Left cardiac atrium (tissue), 4 donors: Measurements from ENCODE around the gene TH. TPM values are rescaled to one million over a fixed set of nuclear protein-coding genes. Genes with fewer than 3 reads are reported as not detected.

Source experiments
- ATAC-seq, 2 donors: fragments of 200-7000 bp; cut with Tn5 transposase; one replicate each; pipeline ENCODE4 v1.9.1; 2020; ENCODE audit warnings: mild to moderate bottlenecking in 2 of 2, moderate library complexity in 2 of 2
- DNase-seq: peaks from one replicate; pipeline ENCODE4 v3.0.0-alpha.2; 2020
- intact Hi-C, 2 donors: fragments of 100-400 bp; cut with DNase I; formaldehyde crosslinking; loops; one replicate each; pipeline versions ENCODE4 v1.14.1 to v1.15.1; 2022 to 2023
- long read RNA-seq: library from polyadenylated mRNA; unstranded; transcript quantifications from one replicate; pipeline ENCODE4 v2.0.0, GENCODE V29; 2021
- total RNA-seq, 2 donors: library from RNA; stranded (reverse); fragmentation: NEBNext Ultra II Directional; extraction: Animal tissue kit (Norgen Biotek cat#: 25700); gene quantifications; one replicate each; pipeline ENCODE4 v1.2.1, GENCODE V29; 2021
- donor health status: DM: no; HTN: yes; CAD: no.
- donor health status: DM: no; HTN: yes; CAD: no; lungs with severe emphysema.
- donor health status: DM: yes; HTN: yes; CAD: no.
- donor health status: Dilated cardiomyopathy.

The TH gene
- total RNA-seq, result not detected
- long read RNA-seq, result 0 reads

DNA sequence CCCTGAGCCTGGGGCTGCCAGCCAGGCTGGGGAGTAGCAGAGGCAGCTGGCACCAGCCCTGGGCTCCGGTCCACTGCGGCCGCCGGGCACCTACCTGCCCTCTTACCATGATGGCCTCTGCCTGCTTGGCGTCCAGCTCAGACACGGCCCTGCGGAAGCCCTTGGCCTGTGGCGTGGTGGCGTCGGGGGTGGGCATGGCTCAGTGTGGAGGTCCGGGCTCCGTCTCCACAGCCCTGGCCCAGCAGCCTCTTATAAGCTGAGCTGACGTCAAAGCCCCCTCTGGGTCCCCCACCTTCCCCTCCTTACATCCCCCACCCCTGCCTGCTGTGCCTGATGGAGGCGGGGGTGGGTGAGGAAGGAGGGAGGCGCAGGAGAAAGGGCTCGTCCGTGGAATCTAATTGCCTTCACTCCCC lies at the start of gene TH:
Gene TH (minus strand): TSS at position 225 of the 413 bp plus-strand sequence. CDS start 29 bp downstream, at position 196.
- intact Hi-C loops, result no loop called here
- DNase-seq, result no peak
- ATAC-seq, result no peak

DNA sequence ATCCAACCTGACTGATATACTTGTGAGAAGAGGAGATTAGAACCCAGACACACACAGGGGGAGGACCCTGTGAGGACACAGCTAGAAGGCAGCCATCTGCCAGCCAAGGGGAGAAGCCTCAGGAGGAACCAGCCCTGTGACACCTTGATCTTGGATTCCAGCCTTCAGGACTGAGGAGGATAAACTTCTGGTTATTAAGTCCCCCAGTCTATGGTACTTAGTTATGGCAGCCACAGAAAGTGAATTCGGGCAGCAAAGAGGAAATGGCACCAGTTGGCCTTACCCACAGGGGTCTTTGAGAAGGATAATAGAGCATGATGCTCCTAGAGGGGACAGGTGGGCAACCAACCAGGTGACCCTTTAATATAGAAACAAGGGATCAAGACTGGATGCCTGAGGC lies 49.4 kb upstream of the TH start:
- intact Hi-C loops, result no loop called here
- ATAC-seq (no peak), DNase-seq (no peak)

DNA sequence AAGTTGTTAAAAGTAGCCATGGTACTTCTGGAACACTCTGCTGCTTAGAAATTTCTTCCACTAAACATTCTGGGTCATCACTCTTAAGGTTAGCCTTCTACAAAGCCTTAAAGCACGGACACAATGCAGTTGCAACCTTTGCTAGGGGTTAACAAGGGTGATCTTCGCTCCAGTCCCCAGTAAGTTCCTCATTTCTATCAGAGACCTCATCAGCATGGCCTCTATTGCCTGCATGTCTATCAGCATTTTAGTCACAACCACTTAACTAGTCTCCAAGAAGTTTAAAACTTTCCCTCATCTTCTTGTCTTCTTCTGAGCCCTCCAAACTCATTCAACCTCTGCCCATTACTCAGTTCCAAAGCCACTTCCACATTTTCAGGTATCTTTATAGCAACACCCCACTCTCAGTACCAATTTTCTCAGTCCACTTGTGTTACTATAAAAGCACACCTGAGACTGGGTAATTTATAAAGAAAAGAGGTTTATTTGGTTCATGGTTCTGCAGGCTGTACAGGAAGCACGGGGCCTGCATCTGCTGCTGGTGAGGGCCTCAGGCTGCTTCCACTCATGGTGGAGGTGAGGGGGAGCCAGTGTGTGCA lies 48.7 kb upstream of the TH start:
- intact Hi-C loops, result no loop called here

DNA sequence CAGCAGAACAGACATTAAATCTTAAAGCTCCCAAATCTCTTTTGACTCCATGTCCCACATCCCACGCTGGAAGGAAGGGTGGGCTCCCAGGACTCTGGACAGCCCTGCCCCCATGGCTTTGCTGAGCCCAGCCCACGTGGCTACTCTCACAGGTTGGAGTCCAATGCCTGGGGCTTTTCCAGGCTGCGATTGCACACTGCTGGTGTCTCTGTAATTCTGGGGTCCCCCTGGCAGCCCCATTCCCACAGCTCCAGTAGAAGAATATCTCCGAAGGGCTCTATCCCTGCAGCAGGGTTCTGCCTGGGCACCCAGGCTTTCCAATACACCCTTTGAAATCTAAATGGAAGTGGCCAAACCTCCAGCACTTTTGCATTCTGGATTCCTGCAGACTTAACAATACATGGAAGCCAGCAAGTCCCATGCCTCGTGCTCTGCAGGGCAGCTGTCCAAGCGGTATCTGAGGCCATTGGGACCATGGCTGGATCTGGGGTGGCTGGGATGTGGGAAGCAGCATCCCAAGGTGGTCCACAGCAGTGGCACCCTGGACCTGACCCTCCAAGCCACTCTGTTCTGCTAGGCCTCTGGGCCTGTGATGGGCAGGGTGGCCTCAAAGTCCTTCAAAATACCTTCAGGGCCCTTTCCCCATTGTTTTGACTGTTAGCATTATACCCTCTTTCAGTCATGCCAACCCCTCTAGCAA lies 47.9 kb upstream of the TH start:
- intact Hi-C loops, result no loop called here
- ATAC-seq, result no peak
- DNase-seq, result no peak

More for the DNA sequence above, 48.7 kb upstream of the TH start:
- DNase-seq, result no peak
- ATAC-seq, result no peak

DNA sequence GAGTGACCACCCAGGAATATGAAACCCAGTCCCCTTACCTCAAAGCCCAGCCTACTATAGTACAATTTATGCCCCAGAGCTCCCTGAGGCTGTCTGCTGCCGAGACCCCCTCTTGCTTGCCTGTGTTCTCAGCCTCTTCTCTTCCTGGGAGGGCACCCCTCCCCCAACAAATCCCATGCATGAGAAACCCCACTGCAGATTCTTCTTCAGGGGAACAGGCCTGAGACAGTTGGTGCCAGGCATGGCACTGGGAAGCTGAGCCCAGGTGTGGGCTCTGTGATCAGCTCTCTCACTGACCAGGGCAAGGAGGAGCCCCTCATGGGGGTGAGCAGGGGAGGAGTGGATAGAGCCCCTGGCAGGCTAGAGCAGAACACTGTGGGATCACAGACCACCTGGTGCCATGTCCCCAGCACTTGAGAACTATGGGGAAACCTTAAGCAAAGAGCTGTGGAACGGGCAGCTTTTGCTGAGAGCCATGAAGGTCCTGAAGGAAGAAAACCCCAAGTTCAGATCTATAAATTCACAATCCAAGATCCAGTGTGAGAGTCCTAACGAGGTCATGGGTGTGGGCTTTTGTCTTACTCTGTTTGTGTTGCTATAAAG lies 46.5 kb upstream of the TH start:
- ATAC-seq (no peak), DNase-seq (no peak)
- intact Hi-C loops, result no loop called here

DNA sequence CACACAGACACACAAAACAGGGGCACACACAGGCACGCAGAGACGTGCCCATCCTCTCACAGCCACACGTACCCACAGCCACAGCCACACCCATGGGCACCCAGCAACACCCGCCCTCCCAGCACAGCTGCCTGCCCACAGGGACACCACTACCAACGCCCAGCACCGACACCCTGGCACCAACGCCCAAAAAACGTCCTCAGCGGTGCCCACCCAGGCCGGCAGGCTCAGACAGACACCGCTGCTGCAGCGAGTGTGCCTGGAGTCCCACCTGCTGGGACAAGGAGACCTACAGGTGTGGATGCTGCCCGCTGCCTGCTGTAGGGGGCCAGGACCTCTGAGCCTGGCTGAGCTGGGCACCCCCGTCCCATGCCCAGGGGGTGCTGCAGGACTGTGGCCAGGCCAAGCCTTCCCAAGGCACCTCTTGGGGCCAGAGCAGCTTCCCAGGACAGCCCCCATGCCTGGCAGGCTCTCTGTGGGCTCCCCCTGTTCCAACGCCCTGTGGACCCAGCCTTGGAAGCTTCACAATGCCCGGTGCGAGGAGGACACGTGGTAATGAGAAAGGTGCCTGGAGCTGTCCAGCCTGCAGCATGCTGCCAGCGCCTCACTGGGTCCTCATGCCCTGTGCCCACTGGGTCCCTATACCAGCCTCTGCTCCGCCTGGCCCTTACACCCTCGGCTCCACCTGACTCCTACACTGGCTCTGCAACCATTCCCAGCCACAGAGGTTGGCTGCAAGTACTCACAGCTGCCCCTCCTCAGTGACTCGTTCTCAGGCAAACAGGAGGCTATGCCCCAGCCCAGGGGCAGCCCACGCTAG lies 45.8 kb upstream of the TH start:
- no peak for DNase-seq

DNA sequence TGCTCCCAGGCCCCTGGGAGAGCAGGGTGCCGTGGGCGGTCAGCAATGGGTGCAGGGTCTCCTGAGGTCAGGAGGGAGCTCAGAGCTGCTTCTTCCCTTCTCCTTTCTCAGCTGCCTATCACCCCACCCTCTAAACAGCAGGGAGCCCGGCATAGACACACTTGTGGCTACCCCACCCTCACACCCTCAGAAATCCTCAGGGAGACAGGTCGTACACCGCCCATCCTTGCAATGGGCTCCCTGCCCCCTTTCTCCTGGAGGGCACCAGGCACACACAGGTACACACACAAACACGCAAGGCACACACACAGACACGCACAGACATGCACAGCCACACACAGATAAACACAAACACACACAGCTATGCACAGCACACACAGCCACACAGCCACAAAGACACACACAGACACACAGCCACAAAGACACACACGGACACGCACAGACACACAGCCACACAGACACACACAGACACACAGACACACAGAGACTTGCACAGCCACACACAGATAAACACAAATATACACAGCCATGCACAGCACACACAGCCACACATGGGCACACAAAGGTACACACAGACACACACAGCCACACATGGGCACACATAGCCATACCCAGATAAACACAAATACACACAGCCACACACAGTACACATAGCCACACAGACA lies 44.9 kb upstream of the TH start:
- intact Hi-C loops, result no loop called here
- no peak for DNase-seq
- no peak for ATAC-seq

More for the DNA sequence above, 45.8 kb upstream of the TH start:
- intact Hi-C loops, result no loop called here
- no peak for ATAC-seq

DNA sequence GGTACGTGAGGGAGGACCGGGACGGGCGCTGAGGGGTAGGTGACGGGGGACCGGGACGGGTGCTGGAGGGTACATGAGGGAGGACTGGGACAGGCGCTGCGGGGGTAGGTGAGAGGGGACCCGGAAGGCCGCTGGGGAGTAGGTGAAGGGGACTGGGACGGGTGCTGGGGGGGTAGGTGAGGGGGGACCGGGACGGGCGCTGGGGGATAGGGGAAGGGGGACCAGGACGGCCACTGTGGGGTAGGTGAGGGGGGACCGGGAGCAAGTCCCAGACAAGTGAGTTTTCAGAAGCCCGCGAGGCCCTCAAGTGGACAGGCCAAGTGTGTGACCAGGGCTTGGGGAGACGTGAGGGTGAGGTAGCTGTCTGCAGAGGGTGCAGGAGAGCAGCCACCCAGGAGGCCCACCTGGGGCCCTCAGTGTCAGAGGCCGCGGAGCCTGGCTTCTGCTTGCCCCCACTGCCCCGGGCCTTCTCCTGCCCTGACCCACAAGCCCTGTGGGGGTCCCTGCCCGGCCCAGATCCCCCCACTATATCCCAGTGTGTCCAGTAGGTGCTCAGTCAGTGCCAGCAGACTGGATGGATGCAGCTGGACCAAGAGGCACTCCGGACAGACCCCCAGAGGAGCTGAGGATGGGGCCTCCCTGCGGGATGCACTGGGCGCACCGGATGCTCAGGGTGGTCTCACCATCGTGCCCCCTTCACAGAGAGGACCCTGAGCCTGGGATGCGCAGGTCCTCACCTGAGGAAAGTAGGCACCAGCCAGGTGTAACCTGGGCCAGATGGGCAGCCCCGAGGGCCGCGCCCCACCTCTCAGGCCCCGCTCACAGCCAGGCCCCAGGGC lies 44.2 kb upstream of the TH start:
- DNase-seq (peak; percentile 14), ATAC-seq (no peak)
- intact Hi-C loops, result no loop called here

DNA sequence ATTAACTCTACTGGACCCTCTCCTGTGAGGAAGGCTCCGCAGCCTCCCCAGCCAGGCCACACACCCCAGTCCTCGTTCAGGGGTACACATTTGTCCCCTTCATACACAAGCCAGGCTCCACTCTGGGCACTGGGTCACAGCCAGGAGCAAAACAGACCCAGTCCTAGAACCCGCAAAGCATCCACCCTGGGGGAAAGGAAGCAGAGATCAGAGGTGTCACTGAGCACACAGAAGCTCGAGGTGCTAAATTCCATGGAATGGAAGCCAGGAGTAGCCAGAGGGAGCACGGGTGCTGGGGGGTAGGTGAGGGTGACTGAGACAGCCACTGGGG lies 43.6 kb upstream of the TH start:
- ATAC-seq (no peak), DNase-seq (peak; percentile 15)
- intact Hi-C loops, result no loop called here

DNA sequence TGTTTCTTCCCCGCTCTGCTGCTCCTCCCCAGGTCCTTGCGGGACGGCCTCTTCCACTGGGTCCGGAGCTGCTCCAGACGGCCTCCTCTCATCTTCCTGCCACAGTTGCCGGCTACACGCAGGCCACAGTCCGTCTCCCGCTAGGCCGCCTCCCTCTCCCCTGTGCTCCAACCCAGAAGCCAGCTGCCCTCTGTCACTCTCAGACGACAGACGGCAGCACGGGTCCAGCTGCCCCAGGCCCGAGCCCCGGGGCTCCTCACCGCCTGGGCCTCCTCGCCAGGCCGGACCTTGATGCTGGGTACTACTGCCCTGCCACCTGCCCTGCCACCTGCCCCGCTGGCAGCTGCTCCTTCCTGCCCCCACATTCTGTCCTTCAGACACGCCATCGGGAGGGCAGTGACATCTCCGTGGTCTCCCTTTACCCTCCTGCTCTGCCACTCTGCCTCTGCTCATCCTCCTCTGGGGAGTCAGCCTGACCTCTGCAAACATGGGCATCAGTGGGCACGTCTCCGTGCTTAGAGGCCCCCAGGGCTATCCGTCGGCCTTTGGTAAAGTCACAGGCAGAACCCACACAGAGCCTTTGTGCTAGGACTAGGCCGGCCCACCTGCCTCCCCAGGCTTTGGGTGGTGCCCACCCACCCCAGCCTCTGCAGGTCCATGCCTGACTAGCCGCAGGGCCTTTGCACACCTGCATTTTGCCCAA lies 43.1 kb upstream of the TH start:
- no peak for DNase-seq
- no peak for ATAC-seq
- intact Hi-C loops, result no loop called here

DNA sequence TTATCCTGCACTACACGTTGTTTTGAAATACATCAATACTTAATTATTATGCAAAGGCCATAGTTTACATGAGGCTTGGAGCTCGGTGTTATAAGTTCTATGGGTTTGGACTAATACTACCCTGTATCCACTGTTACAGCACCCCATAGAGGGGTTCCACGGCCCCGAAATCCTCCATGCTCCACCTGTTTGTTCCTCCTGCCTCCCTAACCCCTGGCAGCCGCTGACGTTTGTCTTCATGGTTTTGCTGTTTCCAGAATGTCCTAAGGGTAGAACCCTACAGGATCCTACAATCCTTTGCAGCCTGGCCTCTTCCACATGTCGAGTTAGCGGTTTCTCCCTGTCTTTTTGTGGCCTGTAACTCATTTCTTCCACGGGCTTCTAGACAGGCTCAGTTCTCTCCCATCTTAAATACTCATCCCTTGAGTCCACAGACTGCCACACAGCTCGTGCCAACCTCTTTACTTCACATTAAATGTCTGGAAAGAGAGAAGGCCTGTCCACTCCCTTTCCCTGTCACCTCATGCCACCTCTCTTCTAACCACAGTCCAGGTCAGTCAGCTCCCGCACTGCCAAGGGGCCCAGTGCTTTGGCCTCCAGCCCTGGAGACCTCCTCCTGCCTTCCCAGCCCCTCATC lies 42.4 kb upstream of the TH start:
- no peak for ATAC-seq
- intact Hi-C loops, result no loop called here

DNA sequence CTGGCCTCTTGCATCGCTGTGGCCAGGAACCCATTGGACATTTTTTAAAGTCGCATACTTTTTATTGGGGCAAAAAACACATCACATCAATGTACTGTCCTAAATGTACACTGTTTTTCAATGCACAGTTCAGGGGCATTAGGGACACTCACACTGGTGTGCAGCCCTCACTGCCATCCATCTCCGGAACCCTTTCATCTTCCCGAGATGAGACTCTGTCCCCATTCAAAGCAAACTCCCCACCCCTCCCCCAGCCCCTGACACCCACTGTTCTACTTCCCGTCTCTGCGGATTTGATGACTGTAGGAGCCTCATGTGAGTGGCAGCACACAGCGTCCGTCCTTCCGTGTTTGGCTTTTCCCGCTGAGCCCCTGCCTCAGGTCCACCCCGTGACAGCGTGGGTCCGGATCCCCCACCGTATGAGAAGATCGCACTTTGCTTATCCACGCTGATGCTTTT lies 41.8 kb upstream of the TH start:
- ATAC-seq (no peak), DNase-seq (peak; percentile 16)
- intact Hi-C loops, result no loop called here

More for the DNA sequence above, 42.4 kb upstream of the TH start:
- DNase-seq, result no peak

DNA sequence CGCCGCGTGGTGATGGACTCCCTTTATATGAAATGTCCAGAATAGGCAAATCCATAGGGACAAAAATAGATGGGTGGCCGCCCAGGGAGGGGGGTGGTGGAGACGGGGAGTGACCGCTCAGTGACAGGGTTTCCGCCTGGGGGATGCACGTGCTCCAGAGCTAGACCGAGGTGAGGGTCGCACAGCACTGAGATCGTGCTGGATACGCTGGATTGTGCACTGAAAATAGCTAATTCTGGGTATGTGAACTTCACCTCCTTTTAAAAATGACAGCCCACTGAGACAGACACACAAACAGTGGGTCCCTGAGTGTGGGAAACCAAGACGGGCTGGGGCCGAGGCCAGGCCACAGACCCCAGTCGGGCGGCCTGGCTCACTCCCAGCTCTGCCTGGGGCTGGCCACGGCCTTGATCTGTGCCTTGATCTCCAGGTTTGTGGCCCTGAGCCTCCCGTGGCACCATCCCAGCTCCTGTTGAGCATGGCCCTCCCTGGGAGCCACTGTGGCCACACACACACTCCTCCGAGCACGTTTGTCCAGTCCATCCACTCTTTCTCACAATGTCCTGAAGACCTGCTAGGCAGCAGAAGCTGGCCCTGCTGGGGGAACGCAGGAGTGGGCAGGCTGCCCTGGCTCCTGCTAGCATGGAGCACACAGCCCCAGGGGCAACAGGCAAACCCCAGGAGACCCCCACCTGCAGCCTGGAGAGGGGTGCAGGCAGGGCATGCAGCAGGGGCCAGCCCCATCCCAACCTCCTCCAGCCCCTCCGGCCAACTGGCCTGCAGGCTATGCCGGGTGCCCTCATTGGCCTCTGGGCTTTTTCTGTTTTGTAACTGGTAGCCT lies 41.0 kb upstream of the TH start:
- ATAC-seq, result no peak
- intact Hi-C loops, result no loop called here
- no peak for DNase-seq

DNA sequence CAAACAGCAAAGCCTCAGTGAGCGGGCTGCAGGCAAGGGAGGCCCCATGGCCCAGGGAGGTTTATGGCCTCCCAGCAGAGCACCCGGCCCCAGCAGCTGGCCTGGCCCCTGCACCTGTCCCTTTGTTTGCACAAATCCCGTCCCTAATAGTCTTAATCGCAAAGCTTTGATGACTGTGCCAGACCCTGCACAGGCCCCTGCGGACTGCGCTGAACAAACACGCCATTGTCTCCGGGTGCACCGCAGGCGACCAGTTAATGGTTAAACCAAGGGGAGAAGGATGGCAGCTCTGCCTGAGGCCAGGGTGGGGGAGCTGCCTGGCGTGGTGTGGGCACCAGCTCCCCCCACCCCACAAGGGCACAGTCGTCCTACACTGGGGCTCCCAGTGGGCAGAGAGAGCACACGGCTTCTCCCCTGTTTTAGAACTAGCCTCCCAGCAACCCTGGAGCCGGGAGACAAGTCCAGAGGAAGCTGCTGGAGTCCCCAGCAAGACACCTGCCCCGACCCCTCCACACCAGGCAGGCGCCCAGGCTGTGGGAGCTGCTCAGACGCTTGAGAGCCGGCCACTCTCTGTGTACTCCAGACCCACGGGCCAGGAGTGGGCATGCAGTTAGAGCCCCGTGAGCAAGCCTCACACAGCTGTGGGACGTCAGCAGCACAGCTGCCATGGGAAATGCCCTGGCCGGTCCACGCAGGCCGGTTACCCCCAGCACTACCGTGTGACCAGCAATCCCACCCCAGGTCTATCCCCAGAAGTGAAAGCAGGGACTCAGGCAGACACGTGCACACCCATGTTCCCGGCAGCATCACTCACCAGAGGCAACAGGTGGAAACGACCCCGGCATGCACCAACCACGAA lies 39.7 kb upstream of the TH start:
- ATAC-seq (no peak), DNase-seq (peak; percentile 13)
- intact Hi-C loops, result no loop called here

DNA sequence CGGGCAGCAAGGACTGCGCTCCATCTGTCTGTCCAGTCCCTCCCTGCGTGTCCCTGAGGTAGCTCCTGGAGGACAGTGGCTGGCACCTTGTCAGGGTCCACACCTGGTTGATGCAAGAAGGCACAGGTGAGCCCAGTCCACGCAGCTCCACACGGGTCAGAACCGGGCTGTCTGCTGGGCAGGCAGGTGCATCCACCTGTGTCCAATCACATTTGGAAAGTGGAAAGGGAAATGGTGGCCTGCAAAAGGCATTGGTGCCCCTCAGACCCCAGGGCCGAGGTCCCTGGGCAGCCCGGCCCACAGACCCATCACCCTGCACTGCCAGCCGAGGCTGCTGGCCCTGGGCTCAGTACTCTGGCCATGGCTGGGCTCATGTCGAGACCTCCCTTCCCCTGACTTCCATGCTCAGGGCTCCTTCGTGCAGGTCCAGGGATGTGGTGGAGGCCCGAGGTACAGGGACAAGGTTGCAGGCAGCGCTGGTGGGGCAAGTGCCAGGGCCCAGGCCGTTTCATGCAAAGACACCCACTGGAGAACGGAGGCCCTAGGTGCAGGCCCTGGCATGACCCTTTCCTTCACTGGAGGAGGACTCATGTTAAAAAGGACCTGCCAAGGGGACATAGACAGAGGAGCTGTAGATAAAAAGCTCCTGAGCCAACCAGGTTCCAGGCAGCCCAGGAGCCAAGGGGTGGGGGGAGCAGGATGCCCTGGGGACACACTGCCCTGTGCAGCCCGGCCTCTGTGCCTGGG lies 38.9 kb upstream of the TH start:
- ATAC-seq, result no peak
- DNase-seq, result no peak
- intact Hi-C loops, result no loop called here
